GM18505 (cell line): ENCODE results near the gene SPEM1.

Experiments used
- ATAC-seq: cut with Tn5 transposase; IDR thresholded peaks from one replicate; pipeline ENCODE4 v1.9.1; 2021; ENCODE audit not compliant: unreplicated experiment
- POLR2A ChIP-seq: IDR thresholded peaks from 4 replicates; pipeline ENCODE4 v1.6.1; 2011; ENCODE audit warnings: borderline replicate concordance; ENCODE audit not compliant: insufficient read depth, insufficient read length; ENCODE audit errors: extremely low read depth

SPEM1 gene

GRCh38 chr17:7437369-7437863 is 17.3 kb downstream of the SPEM1 start:
- TF ChIP-seq POLR2A: no peak
- no peak for ATAC-seq

DNA sequence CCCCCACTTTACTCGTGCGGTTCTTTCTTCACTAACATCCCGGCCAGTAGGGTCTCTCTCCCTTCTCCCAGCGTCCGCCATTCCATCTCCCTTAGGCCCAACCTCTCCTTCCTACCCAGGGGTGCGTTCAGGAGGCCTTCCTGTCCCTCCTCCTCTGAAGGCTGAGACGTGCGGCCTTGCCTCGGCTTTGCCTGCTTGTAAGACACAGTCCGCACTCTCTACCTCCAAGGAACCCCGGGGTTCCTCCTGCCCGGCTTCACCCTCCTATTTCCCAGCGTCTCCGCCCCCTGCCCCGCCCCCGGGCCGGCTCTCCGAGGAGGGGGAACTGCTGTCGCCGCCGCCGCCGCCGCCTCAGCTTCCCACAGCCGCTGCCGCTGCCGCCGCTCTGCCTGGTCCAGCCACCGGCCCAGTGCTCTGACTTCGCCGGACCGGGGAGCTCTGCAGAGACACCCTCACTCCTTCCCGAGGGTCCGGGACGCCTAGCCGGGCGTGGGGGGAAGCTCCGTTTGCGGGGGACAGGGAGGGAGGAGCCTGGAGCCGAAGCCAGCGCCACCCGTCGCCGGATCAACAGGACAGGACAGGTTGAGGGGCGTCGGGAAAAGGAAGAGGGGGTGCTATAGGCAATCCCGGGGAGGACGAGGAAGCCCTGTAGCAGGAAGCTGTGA is 18.0 kb downstream of the SPEM1 start:
- no peak for TF ChIP-seq POLR2A
- ATAC-seq: no peak

DNA sequence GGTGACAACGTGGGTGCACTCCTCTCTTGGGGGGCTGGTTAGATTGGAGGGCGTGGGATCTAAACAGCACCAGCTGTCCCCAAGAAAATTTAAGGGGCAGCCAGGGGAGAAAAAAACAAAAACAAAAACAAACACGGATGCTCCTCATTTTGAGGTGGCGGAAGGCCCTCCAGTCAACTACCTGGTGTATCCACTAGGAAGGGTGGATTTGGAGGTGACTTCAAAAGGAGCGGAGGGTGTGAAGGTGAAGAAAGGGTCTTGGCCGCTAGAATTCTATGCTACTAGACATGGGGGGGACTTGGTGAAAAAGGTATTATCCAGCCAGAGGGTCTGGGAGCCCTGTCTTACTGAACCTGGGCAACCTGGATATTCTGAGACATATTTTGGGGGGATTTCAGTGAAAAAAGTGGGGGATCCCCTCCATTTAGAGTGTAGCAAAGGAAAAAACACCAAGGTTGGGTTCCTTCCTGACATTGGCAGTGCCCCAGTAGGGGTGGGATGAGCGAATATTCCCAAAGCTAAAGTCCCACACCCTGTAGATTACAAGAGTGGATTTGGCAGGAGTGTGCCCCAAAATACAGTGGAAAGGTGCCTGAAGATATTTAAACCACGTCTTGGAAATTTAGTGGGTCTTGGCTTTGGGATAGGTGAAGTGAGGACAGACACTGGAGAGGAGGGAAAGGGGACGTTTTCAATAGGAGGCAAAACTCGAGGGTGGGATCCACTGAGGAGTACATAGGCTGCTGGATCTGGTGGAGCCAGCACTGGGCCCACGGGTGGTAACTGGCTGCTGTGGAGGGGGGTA is 18.7 kb downstream of the SPEM1 start:
- ATAC-seq: no peak
- TF ChIP-seq POLR2A: no peak

- ATAC-seq: no peak
- no peak for TF ChIP-seq POLR2A
Observed at GRCh38 chr17:7439462-7440112, 19.5 kb downstream of the SPEM1 start, which contains the start of gene FGF11. FGF11 (plus strand) TSS chr17:7439512; CDS start chr17:7439621, 109 bp downstream.

DNA sequence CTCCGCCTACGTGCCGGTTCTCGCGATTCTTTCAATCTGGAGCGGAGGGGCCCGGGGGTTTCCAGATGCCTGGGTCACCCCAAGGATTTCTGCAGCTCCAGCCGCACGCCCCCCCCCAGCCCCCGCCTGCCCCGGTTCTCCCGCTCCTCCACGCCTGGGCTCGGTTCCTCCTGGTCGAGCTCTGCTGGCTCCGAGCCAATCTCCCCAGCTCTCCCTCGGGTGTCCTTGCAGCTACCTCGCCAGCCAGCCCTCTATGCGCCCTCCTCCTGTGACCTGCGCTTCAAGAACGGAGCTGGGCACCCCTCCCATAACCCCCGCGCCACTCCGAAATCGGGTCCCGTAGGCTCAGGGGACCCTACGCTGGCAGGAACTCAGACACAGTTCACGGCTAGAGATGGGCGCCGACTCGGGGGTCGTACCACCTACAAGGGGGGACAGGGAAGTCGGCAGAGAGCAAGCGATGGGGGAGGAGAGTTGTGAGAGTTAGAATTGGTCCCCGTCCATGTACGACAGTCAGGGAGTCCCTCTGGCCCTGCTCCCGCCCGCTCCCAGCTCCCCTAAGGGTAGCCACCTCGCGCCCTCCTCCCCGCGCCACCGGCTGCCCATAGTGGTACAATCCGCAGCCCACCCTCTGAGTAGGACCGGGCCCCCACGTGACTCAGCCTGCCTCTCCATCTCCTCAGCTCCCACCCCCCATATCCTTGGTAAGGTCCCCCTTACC is 20.1 kb downstream of the SPEM1 start:
- no peak for TF ChIP-seq POLR2A
- no peak for ATAC-seq

- no peak for ATAC-seq
- no peak for TF ChIP-seq POLR2A
Observed at GRCh38 chr17:7440834-7441195, 20.7 kb downstream of the SPEM1 start.

DNA sequence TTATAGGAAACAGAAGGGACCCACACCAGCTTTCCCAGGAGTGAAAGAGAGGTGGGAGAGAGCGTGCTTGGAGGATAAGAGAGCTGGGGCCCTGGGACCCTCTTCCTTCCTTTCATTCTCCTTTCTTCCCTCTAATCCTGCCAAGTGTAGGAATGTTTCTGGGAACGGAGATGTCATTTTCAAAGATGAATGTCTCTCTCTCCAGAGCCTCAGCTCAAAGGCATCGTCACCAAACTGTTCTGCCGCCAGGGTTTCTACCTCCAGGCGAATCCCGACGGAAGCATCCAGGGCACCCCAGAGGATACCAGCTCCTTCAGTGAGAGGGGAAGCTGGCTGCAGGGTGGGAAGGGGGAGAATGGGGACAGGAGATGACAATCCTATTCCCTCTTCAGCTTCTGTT is 21.1 kb downstream of the SPEM1 start:
- no peak for TF ChIP-seq POLR2A
- no peak for ATAC-seq

DNA sequence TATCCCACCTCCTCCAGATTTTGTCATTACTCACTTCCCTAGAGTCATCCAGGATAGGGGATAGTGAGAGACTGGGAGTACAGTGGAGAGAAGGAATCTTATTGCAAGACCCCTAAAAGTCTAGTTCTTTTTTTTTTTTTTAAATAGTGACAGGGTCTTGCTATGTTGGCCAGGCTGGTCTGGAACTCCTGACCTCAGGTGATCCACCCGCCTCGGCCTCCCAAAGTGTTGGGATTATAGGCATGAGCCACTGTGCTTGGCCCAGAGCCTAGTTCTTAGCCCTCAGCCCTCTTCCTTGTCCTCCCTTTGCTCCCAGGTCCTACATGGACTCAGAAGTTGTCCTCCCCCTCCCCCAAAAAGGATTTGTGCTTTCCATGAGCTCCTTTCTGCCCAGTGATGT is 22.0 kb downstream of the SPEM1 start:
- ATAC-seq: no peak
- no peak for TF ChIP-seq POLR2A

DNA sequence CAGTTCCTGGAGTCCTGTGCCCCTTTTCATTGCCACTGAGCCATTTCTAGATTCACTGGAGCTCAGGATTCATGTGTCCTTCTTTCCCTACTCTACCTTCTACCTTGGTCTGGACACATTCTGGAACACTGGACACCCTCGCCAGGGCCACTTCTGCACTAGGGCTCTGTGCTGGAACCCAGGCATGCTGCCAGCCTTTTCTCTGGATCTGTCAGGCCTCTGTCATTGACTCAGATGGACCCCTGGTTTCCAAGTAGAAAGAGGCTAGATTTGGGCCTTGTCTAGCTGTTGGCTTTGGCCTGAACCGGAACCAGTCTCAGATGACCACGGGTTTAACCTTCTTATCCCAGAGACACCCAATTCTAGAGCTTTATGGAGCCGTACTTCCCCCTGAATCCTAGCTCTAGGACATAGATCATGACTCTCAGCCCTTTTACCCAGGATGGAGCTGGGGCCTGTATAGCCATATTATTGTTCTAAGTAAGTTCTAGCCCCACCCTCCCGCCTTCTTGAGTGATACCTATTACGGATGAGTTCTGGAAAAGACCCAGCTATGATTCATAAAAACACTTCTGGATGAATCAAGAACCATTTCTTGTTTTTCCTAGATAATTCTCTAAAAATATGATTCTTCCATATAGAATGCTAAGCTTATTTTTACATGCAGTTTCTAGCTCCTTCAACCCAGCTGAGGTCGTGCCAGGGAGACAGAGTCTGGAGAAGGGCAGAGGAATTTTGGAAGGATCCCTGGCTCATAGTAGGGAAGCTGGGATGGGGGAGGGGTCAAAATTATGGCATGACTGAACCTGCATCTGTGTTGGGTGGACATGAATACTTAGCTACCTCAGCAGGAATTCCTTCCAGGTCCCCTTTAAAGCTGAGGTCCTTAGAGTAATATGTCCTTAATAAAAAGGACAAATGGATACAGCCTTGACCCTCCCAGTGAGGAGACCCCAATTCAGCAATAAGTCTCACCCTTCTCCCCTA is 23.7 kb downstream of the SPEM1 start:
- ATAC-seq: no peak
- TF ChIP-seq POLR2A: no peak

- no peak for TF ChIP-seq POLR2A
- no peak for ATAC-seq
Observed at GRCh38 chr17:7444682-7445618, 24.8 kb downstream of the SPEM1 start, which contains the start of gene CHRNB1. CHRNB1 (plus strand) TSS chr17:7445061; CDS start chr17:7445128, 67 bp downstream.

DNA sequence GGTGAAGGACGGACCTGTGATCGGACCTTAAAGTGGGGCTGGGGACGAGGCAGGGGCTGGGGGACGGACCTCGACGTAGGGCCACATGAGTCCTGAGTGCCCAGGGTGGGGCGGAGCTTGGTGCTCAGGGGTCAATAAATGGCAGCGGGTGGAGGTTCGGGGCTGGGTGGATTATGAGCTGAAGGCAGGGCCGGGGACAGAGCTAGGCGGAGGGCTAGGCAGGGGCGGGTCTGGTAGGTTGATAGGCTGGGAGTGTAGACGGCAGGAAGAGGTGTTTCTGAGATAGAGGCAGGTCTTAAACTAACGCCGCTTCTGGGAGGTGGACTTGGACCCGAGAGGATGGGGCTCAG is 25.5 kb downstream of the SPEM1 start:
- no peak for TF ChIP-seq POLR2A
- no peak for ATAC-seq
